ENCODE data around the gene UPK3A. TPM values are rescaled to one million over a fixed set of nuclear protein-coding genes. Genes with fewer than 3 reads are reported as not detected.
"Not testable (repeated sequence)": the region's sequence is repeated elsewhere in the genome, so short reads cannot be mapped to it uniquely, and the experiment has no call there.

UPK3A gene
- polyA plus RNA-seq, 6 donors from 2014 or later, result 0.55 to 0.57 TPM; not detected in 4

DNA sequence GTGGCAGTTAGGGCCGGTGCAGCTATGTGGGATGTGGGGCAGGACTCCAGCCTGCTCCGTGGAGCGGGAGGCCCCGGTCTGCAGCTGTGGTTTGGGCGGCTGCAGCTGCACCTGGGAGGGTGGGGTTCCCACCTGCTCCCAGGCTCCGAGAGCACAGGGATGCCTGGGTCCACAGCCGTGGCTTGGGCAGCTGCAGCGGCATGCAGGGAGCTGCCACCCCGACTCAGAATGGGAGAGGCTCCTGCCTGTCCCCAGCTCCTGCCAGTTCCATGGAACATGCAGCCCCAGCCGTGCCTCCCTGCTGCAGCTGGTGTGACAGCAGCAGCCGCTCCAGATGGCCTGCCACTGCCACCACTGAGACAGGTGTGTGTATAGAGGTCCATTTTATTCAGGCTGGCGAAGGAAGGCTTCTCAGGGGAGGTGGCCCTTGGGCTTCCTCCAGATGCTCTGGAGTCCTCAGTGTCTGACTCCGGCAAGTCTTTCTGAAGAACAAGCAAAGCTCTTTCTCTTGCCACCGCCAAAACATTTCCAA, 21.8 kb upstream of the UPK3A start:
- Mint-ChIP-seq H3K27ac (peak overlapping the region in 5 of 6 donors; percentile 53 to 93 (median 87)), H3K36me3 (no peaks in the 10 kb centered on the region), H3K4me1 (peaks cover 37 to 53% (median 51%) of the 10 kb centered on the region in 3 donors), H3K9me3 (no peaks in the 10 kb centered on the region), H3K4me3 (peak overlapping the region; percentile 81 to 97 (median 88)), H3K27me3 (peaks cover 0 to 6% (median 0%) of the 10 kb centered on the region in 3 donors)
- ATAC-seq (ENCODE audit: low read depth in 2 of 2), result peak; percentile 29 to 30
- DNase-seq, result no peak

DNA sequence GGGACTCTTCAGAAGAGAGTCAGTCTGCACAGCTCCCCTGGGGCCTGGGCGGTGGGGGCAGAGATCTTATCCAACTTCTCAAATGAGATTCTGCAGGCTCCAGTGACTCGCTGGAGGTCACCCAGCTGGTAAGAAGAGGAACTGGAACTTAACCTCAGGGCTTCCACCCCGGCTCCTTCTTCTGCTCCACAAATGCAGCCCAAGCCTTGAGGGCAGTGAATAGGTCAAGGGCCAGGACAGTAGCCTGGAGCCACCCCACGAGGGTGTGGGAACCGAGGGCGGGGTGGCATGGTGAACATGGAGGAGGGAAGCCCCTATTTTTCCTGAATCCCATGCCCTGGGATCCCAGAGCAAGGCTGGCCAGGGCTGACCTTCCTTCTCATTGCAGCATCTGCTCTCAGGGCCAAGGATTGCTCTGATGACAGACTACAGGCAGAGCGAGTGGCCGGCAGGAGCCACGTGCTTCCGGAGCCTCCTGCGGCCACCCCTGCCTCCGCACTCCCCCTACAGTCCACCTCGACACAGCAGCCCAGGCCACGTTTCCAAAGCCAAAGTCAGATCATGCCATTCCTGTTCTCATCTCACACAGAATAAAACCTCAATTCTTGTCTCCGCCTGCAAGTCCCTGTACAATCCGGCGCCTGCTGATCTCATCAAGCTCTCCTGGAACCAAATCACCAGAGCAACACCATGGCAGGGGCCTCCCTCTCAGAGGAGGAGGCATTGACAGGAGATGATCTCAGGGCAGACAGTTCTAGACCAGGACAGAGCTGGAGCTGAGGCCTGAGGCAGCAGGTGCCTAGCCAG, 21.1 kb upstream of the UPK3A start:
- peak; percentile 98 to 99 for ATAC-seq (ENCODE audit: low read depth in 2 of 2)
- peak; percentile 89 for DNase-seq
- Mint-ChIP-seq H3K4me3 (peak overlapping the region; percentile 81 to 97 (median 88)), H3K27ac (peak overlapping the region; percentile 53 to 93 (median 86)), H3K27me3 (peaks cover 0 to 6% (median 0%) of the 10 kb centered on the region in 3 donors), H3K9me3 (no peaks in the 10 kb centered on the region), H3K4me1 (peaks cover 35 to 53% (median 52%) of the 10 kb centered on the region in 3 donors), H3K36me3 (no peaks in the 10 kb centered on the region)

DNA sequence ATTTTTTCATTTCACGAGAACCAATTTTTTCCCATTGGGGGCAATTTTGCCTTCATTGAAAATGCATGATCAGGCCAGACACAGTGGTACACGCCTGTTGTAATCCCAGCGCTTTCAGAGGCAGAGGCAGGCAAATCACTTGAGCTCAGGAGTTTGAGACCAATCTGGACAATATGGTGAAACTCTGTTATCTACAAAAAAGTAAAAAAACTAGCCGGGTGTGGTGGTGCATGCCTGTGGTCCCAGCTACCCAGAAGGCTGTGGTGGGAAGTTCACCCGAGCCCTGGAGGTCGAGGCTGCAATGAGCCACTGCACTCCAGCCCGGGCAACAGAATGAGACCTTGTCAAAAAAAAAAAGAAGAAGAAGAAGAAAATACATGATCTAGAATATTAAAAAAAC, 19.2 kb upstream of the UPK3A start:
- no peaks in the 10 kb centered on the region for H3K9me3 Mint-ChIP-seq
- ATAC-seq (ENCODE audit: low read depth in 2 of 2), result no peak
- DNase-seq, result no peak
- peak overlapping the region in 1 of 6 donors; percentile 2 for H3K27ac Mint-ChIP-seq
- peak overlapping the region in 2 of 8 donors; percentile 38 to 45 for H3K4me3 Mint-ChIP-seq
- H3K27me3 Mint-ChIP-seq, result peaks cover 3 to 8% (median 6%) of the 10 kb centered on the region in 3 donors
- no peaks in the 10 kb centered on the region for H3K36me3 Mint-ChIP-seq
- H3K4me1 Mint-ChIP-seq, result peaks cover 36 to 53% (median 47%) of the 10 kb centered on the region in 3 donors

DNA sequence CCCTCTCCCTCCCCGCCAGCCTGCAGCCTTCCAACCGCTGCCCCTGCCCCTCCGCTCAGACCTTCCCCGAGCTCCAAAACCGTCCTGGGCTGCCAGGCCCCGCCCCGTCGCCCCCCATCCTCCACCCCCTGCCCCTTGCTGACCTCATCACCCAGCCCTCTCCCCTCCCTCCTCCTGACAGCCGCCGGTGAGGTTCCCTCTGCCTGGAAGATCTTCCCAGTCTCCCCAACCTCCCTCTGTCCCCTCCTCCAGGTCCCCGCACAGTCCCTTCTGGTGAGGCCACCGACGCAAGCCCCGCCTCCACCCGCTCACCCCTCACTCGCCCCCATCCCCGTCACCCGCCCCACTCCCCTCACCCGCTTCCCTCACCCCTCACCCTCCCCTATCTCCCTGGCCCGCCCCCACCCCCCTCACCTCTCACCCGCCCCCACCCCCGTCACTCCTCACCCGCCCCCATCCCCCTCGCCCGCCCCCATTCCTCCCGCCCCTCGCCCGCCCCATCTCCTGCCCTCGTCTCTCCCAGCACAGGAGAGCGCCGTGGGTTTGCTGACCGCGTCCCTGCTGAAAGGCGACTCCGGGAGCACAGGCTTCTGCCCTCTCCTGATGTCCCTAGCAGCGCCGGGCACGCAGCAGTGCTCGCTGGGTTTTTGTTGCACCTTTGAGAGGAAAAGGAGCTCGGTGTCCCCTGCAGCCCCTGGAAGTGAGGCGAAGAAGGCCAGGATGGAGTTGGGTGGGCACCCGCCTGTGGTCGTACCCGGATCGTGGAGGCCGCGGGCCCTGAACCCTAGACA, 16.4 kb upstream of the UPK3A start:
- H3K36me3 Mint-ChIP-seq, result no peaks in the 10 kb centered on the region
- no peaks in the 10 kb centered on the region for H3K9me3 Mint-ChIP-seq
- H3K27me3 Mint-ChIP-seq, result peaks cover 8 to 11% (median 10%) of the 10 kb centered on the region in 3 donors
- peak overlapping the region; percentile 73 to 91 (median 86) for H3K4me3 Mint-ChIP-seq
- peak overlapping the region in 3 of 6 donors; percentile 52 to 72 (median 54) for H3K27ac Mint-ChIP-seq
- ATAC-seq (ENCODE audit: low read depth in 2 of 2), result peak; percentile 7 to 10
- DNase-seq, result no peak
- H3K4me1 Mint-ChIP-seq, result peaks cover 21 to 36% (median 22%) of the 10 kb centered on the region in 3 donors

DNA sequence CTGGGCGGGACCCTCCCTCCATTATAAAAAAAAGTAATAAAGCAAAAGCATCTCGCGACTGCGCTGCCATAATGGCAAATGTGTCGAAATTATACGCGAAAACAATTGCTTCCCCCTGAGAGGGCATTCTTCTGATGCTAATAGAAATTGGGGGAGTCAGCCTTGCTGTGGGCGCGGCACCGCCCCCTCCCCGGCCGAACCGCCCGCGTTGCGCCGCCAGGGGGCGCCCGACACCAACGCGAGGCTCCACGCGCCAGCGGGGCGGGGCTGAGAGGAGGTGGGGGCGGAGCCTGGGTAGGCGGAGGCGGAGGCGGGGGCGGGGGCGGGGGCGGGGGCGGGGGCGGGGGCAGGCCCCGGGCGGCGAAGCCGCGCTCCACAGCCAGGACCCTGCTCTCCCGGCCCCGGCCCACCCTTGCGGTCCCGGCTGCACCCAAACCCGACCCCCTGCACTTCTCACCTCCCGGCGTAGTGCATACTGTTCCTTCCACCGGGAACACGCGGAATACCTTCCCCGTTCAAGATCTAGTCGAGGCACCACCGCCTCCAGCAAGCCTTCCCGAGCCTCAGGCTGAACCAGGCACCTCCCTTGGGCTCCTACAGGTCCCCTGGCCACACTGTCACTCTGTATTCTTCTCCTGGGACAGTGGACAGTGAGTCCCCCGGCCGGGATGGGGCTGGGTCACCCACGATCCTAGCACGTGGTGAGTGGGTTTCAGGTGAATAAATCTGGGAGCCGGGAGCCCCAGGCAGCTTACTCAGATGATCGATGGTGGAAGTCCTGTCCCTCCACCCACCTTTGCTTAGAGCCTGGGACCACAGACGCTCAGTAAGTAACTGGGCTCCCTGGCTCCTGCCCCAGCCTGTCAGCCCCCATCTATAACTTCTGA, 15.5 kb upstream of the UPK3A start:
- Mint-ChIP-seq H3K36me3 (no peaks in the 10 kb centered on the region), H3K27ac (peak overlapping the region in 5 of 6 donors; percentile 47 to 95 (median 72)), H3K4me3 (peak overlapping the region; percentile 81 to 91 (median 86)), H3K27me3 (peaks cover 10 to 17% (median 12%) of the 10 kb centered on the region in 3 donors), H3K9me3 (no peaks in the 10 kb centered on the region), H3K4me1 (peaks cover 14 to 27% (median 14%) of the 10 kb centered on the region in 3 donors)
- peak; percentile 93 to 96 for ATAC-seq (ENCODE audit: low read depth in 2 of 2)
- DNase-seq, result peak; percentile 91

DNA sequence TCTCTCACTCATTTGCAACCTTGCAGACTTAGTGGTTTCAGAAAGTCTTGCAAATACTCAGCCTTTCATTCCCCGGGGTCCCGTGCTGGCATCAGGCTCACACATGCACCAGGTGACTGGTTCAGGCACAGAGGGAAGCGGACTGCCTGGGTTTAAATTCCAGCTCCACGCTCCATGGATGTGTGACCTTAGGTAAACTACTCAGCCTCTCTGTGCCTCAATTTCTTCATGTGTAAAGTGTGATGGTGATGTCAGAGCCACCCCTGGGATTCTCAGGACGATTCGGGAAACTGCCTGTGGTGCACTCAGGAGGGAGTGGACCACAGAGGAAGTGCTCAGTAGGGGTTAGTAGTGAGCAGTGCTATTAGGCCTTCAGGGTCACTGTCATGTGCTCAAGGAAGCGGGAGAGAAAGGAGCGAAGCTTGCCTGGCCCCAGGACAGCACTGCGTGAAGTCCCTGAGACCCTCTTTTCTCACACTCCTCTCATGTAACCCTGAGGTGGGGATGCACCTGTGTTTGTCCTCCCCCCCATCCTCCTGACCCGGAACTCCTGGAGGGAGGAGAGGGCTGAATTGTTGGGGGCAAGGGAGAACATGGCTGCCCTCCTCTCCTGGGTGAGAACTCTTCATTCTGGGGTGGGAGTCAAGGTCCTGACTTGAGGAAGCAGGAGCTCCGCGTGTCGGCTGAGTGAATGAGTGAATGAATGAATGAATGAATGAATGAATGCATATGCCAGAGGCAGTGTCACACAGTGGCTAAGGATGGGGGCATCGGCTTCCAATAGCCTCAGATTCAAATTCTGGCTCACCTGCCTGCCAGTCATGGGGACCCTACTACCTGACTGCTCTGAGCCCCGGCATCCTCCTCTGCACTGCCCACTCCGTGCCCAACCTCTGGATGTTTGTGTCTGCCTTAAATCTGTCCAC, 14.4 kb upstream of the UPK3A start:
- H3K36me3 Mint-ChIP-seq, result no peaks in the 10 kb centered on the region
- peaks cover 11 to 25% (median 12%) of the 10 kb centered on the region in 3 donors for H3K4me1 Mint-ChIP-seq
- peaks cover 10 to 25% (median 16%) of the 10 kb centered on the region in 3 donors for H3K27me3 Mint-ChIP-seq
- ATAC-seq (ENCODE audit: low read depth in 2 of 2) (no peak), DNase-seq (no peak)
- no peaks in the 10 kb centered on the region for H3K9me3 Mint-ChIP-seq
- peak overlapping the region in 3 of 6 donors; percentile 3 to 38 (median 22) for H3K27ac Mint-ChIP-seq
- H3K4me3 Mint-ChIP-seq, result peak overlapping the region in 7 of 8 donors; percentile 79 to 87 (median 84)

DNA sequence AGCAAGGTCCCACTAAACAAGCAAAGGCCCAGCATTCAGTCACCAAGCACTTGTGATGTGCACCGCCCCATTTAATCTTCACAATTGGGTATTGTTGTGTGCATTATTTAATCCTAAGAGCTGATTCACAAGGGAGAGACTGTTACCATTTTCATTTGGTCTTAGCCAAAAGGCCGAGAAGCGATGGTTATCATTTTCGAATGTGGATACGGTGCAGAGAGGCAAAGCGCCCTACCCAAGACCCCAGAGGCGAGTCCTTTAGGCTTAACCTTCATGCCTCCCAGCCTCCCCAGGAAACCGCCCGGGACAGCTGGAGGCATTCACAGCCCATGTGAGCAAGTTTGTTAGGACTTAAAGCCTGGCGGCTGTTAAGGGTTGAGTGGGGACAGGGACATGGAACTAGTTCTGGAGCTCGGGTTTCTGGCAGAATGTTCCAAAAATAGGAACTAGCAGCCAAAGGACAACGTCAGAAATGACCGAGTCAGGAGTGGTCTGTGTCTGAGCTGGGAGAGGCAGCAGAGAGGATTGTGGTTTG, 13.0 kb upstream of the UPK3A start:
- H3K27ac Mint-ChIP-seq, result no peak overlapping the region
- DNase-seq (no peak), ATAC-seq (ENCODE audit: low read depth in 2 of 2) (no peak)
- H3K27me3 Mint-ChIP-seq, result peaks cover 10 to 25% (median 16%) of the 10 kb centered on the region in 3 donors
- H3K4me3 Mint-ChIP-seq, result peak overlapping the region in 1 of 8 donors; percentile 21
- no peaks in the 10 kb centered on the region for H3K36me3 Mint-ChIP-seq
- H3K4me1 Mint-ChIP-seq, result peaks cover 7 to 21% (median 10%) of the 10 kb centered on the region in 3 donors
- H3K9me3 Mint-ChIP-seq, result no peaks in the 10 kb centered on the region

DNA sequence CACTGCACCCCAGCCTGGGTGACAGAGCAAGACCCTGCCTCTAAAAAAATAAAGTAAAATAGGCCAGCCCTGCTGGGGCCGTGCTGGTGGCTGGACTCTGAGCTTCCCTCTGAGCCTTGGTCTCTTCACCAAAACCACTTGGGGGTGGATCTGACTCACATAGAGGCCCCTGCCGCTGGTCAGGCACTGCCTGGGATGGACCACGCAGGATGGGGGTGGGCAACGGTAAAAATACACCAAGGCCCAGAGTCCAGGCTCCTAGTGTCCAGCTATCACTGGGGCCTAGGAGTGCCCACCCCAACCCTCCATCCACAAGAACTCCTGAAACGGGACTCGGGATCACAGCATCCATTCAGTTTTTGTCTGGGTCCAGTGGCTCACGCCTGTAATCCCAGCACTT, 12.3 kb upstream of the UPK3A start:
- ATAC-seq (ENCODE audit: low read depth in 2 of 2), result no peak

DNA sequence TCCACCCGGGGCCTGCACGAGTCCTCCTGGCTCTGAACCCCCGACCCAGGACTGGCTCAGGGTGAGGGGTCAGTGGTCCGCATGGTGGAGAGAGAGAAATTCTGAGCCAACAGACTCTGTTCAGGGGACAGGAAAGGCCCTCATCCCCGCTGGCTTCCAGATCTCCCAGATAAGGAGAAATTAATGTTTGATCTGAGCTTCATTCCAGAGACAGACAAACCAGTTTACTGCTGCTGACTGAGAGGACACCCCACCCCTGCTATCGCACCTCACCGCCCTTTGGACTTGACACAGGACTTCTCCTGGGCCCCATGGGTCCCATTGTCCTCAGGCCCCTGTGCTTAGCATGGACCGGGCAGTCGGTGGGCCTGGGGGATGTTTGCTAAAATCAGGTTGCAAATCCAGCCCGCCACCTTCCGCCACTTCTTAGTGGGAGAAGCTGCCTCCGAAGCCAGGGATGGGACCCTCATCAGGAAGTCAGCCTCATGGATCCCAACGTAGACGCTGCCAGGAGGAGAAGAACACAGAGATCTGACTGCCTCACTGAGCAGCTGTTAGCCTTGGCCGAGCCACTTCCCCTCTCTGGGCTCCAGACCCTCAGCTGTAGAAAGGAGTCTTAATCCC, 11.2 kb upstream of the UPK3A start:
- Mint-ChIP-seq H3K9me3 (no peaks in the 10 kb centered on the region), H3K36me3 (no peaks in the 10 kb centered on the region), H3K27ac (no peak overlapping the region), H3K27me3 (peaks cover 10 to 25% (median 16%) of the 10 kb centered on the region in 3 donors), H3K4me3 (no peak overlapping the region), H3K4me1 (peaks cover 7 to 18% (median 14%) of the 10 kb centered on the region in 3 donors)
- DNase-seq (no peak), ATAC-seq (ENCODE audit: low read depth in 2 of 2) (no peak)

More for the DNA sequence above, 12.3 kb upstream of the UPK3A start:
- DNase-seq, result no peak
- Mint-ChIP-seq H3K4me1 (peaks cover 7 to 21% (median 10%) of the 10 kb centered on the region in 3 donors), H3K27ac (no peak overlapping the region), H3K27me3 (peaks cover 10 to 25% (median 16%) of the 10 kb centered on the region in 3 donors), H3K4me3 (no peak overlapping the region), H3K36me3 (no peaks in the 10 kb centered on the region), H3K9me3 (no peaks in the 10 kb centered on the region)

DNA sequence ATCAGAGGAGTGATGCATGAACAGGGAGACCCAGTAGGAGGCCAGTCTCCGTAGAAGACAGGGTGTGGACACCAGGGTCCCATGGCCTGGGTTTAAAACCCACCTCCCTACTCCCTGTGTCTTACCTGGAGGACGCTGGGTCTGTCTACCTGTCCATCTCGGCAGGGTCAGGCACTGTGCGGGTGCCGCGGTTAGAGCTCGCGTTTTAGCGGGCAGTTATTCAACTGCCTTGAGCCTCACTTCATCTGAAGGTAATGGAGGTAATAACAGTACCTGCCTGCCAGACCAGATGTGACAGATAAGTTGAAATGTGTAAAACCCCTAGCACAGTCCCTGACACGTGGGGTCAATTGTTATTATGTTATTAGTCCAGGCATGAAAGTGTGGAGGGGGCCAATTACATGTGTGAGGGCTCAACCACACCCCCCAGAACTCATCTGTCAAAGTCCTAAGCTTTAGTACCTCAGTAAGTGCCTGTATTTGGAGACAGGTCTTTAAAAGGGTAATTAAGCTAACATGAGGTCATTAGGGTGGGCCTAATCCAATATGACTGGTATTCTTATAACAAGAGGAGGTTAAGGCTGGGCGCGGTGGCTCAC, 8.1 kb upstream of the UPK3A start:
- Mint-ChIP-seq H3K9me3 (no peaks in the 10 kb centered on the region), H3K4me3 (no peak overlapping the region), H3K36me3 (no peaks in the 10 kb centered on the region), H3K4me1 (peaks cover under 1 to 14% (median 8%) of the 10 kb centered on the region in 3 donors), H3K27ac (no peak overlapping the region), H3K27me3 (peaks cover 4 to 16% (median 14%) of the 10 kb centered on the region in 3 donors)
- no peak for DNase-seq
- no peak for ATAC-seq (ENCODE audit: low read depth in 2 of 2)

DNA sequence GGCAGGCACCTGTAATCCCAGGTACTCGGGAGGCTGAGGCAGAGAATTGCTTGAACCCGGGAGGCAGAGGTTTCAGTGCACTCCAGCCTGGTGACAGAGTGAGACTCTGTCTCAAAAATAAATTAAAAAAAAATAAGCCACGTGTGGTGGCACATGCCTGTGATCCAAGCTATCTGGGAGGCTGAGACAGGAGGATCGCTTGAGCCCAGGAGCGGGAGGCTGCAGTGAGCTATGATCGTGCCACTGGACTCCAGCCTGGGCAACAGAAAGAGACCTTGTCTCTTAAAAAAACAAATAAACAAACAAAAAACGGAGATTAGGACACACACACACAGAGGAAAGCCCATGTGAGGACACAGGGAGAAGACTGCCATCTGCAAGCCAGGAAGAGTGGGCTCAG, 7.0 kb upstream of the UPK3A start:
- not testable (repeated sequence) for H3K27ac Mint-ChIP-seq, H3K4me3 Mint-ChIP-seq, DNase-seq

More for the DNA sequence above, 7.0 kb upstream of the UPK3A start:
- H3K36me3 Mint-ChIP-seq; H3K9me3 Mint-ChIP-seq; ATAC-seq (ENCODE audit: low read depth in 2 of 2): not testable (repeated sequence)
- H3K27me3 Mint-ChIP-seq, result peaks cover 0 to 23% (median 19%) of the 10 kb centered on the region in 3 donors
- H3K4me1 Mint-ChIP-seq, result peaks cover 7 to 17% (median 12%) of the 10 kb centered on the region in 3 donors
